ENCODE data around the gene DNAH5.

GRCh38 chr5:13821366-13821765 is 123.1 kb downstream of the DNAH5 start:
- TF ChIP-seq CTCF (IDR thresholded peaks at IDR 0.05): no peak
- TF ChIP-seq POLR2A (IDR thresholded peaks at IDR 0.05): no peak
